Epithelial cell of umbilical artery (primary cell): ENCODE measurements around the gene KRTDAP. TPM values are rescaled to one million over a fixed set of nuclear protein-coding genes. Genes with fewer than 3 reads are reported as not detected.

ENCODE experiments used
- total RNA-seq: library from RNA; depleted of rRNA; stranded (reverse); fragments of >200 nt; gene quantifications from 2 replicates; pipeline ENCODE4 v1.2.3, GENCODE V29; 2014

The KRTDAP gene
- total RNA-seq = not detected in 2 replicates

GRCh38 chr19:35490364-35490763 lies at the start of gene KRTDAP:
KRTDAP (minus strand) TSS chr19:35490464; CDS start chr19:35490442, 22 bp downstream.

GRCh38 chr19:35533201-35533821 lies 43.0 kb upstream of the KRTDAP start, which contains the start of gene GAPDHS:
GAPDHS (plus strand) TSS chr19:35533456; CDS start chr19:35533528, 72 bp downstream.

GRCh38 chr19:35528218-35529038 lies 38.2 kb upstream of the KRTDAP start, which contains the start of gene SBSN:
SBSN (minus strand) TSS chr19:35528311; CDS start chr19:35528281, 30 bp downstream.

GRCh38 chr19:35513628-35514281 lies 23.5 kb upstream of the KRTDAP start, which contains the start of gene DMKN:
DMKN (minus strand) TSS chr19:35513649; CDS start chr19:35513475, 174 bp downstream.

GRCh38 chr19:35447606-35448469 lies 42.4 kb downstream of the KRTDAP start, which contains the start of gene FFAR2:
FFAR2 (plus strand) TSS chr19:35448257; CDS start chr19:35449715, 1,458 bp downstream.

Other genes starting within 250 kb of the KRTDAP start
- gene LSR, start 241.5 kb downstream of the KRTDAP start, total RNA-seq = 0.30 and 0.32 TPM in 2 replicates
- 27.9 and 35.3 TPM in 2 replicates for gene USF2, start 221.5 kb downstream of the KRTDAP start, total RNA-seq
- gene HAMP, start 207.9 kb downstream of the KRTDAP start, total RNA-seq = under 0.01 and 0.15 TPM in 2 replicates
- not detected in 2 replicates for gene MAG, start 198.3 kb downstream of the KRTDAP start, total RNA-seq
- 0.46 TPM in 1 of 2 replicates, not detected in the other for gene CD22, start 161.3 kb downstream of the KRTDAP start, total RNA-seq
- not detected in 2 replicates for gene FFAR1, start 142.6 kb downstream of the KRTDAP start, total RNA-seq
- gene FFAR3, start 132.0 kb downstream of the KRTDAP start, total RNA-seq = not detected in 2 replicates
- not detected in 2 replicates for gene GPR42, start 119.4 kb downstream of the KRTDAP start, total RNA-seq
- not detected in 2 replicates for gene FFAR2, start 42.2 kb downstream of the KRTDAP start, total RNA-seq
- gene DMKN, start 23.2 kb upstream of the KRTDAP start, total RNA-seq = not detected in 2 replicates
- not detected in 2 replicates for gene SBSN, start 37.8 kb upstream of the KRTDAP start, total RNA-seq
- not detected in 2 replicates for gene GAPDHS, start 43.0 kb upstream of the KRTDAP start, total RNA-seq
- gene TMEM147, start 55.2 kb upstream of the KRTDAP start, total RNA-seq = 72.6 and 78.6 TPM in 2 replicates
- not detected in 2 replicates for gene ATP4A, start 73.2 kb upstream of the KRTDAP start, total RNA-seq
- not detected in 2 replicates for gene PMIS2, start 95.7 kb upstream of the KRTDAP start, total RNA-seq
- gene HAUS5, start 122.3 kb upstream of the KRTDAP start, total RNA-seq = 6.8 and 9.9 TPM in 2 replicates
- 48.3 and 53.3 TPM in 2 replicates for gene RBM42, start 138.6 kb upstream of the KRTDAP start, total RNA-seq
- gene ETV2, start 151.3 kb upstream of the KRTDAP start, total RNA-seq = 0.30 TPM in 1 of 2 replicates, not detected in the other
- gene COX6B1, start 157.9 kb upstream of the KRTDAP start, total RNA-seq = 282 and 403 TPM in 2 replicates
- gene UPK1A, start 176.1 kb upstream of the KRTDAP start, total RNA-seq = not detected in 2 replicates
- gene ZBTB32, start 214.1 kb upstream of the KRTDAP start, total RNA-seq = not detected in 2 replicates
- 3.6 and 7.0 TPM in 2 replicates for gene KMT2B, start 227.5 kb upstream of the KRTDAP start, total RNA-seq